Inflammatory macrophage treated with lipopolysaccharide for 1 hour (primary cell): ENCODE results near the gene GPR179.

ENCODE experiments used
- DNase-seq, 2 donors: peaks; one replicate each; pipeline ENCODE4 v3.0.0-alpha.2; 2020 to 2022

The GPR179 gene, protein sequence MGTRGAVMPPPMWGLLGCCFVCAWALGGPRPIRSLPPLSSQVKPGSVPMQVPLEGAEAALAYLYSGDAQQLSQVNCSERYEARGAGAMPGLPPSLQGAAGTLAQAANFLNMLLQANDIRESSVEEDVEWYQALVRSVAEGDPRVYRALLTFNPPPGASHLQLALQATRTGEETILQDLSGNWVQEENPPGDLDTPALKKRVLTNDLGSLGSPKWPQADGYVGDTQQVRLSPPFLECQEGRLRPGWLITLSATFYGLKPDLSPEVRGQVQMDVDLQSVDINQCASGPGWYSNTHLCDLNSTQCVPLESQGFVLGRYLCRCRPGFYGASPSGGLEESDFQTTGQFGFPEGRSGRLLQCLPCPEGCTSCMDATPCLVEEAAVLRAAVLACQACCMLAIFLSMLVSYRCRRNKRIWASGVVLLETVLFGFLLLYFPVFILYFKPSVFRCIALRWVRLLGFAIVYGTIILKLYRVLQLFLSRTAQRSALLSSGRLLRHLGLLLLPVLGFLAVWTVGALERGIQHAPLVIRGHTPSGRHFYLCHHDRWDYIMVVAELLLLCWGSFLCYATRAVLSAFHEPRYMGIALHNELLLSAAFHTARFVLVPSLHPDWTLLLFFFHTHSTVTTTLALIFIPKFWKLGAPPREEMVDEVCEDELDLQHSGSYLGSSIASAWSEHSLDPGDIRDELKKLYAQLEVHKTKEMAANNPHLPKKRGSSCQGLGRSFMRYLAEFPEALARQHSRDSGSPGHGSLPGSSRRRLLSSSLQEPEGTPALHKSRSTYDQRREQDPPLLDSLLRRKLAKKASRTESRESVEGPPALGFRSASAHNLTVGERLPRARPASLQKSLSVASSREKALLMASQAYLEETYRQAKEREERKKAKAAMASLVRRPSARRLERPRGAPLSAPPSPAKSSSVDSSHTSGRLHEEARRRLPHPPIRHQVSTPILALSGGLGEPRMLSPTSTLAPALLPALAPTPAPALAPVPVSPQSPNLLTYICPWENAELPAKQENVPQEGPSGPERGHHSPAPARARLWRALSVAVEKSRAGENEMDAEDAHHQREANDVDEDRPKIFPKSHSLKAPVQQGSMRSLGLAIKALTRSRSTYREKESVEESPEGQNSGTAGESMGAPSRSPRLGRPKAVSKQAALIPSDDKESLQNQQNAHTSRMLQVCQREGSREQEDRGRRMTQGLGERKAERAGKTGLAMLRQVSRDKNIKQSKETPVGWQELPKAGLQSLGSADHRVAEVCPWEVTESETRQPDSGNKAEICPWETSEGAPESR (N-terminal part only)

GRCh38 chr17:38343608-38344419, at the start of gene GPR179:
GPR179 (minus strand) TSS chr17:38343956; CDS start chr17:38343789, 167 bp downstream.
- DNase-seq = no peak

DNA sequence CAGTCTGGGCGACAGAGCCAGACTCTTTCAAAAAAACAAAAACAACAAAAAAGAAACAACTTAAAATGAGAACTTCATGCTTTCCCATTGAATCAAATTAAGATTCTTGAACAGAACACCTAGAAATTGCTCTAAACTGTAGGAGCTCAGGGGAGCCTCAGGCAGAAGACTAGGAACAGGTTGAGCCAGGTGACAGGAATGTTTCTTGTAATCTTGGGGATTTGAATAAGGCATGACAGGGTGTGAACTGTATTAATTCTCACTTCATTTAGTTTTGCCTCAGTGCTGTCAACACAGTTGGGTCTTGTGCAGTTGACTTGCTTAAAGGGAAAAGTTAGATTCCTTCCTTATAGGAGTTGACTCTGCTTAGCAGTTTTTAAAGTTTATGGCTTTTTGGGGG, 35.7 kb upstream of the GPR179 start:
- no peak for DNase-seq

DNA sequence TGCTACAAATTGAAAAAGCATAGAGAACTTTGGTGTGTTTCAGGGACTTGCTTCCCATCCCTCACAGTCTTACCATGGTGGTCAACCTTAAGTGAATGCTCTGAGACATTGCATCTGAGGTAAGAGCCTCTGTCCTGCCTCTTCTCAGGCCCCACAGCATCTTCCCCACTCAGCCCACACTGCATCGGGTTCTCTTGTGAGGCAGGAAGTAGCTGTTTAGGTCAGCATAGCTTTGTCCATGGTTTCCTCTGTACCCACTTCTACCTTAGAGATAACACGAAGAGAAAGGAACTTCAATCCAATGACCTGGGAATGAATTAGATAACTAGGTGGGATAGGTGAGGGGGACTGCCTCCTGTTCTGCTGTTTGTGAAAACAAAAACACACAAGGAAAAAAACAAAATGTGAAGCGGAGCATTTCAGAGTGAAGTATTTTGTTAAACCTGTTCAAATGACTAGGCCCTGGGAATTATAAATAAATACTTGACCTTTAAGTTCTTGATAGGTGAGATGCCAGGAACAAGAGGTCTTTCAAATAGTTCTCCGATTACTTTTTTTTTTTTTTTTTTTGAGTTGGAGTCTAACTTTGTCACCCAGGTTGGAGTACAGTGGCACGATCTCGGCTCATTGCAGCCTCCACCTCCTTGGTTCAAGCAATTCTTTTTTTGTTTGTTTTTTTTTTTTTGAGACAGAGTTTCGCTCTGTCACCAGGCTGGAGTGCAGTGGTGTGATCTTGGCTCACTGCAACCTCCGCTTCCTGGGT, 25.5 kb upstream of the GPR179 start:
- no peak for DNase-seq

- no peak for DNase-seq
These were observed 21.0 kb upstream of the GPR179 start for GRCh38 chr17:38364741-38365140.

- DNase-seq = no peak
These were observed 19.3 kb upstream of the GPR179 start for GRCh38 chr17:38363016-38363415.

DNA sequence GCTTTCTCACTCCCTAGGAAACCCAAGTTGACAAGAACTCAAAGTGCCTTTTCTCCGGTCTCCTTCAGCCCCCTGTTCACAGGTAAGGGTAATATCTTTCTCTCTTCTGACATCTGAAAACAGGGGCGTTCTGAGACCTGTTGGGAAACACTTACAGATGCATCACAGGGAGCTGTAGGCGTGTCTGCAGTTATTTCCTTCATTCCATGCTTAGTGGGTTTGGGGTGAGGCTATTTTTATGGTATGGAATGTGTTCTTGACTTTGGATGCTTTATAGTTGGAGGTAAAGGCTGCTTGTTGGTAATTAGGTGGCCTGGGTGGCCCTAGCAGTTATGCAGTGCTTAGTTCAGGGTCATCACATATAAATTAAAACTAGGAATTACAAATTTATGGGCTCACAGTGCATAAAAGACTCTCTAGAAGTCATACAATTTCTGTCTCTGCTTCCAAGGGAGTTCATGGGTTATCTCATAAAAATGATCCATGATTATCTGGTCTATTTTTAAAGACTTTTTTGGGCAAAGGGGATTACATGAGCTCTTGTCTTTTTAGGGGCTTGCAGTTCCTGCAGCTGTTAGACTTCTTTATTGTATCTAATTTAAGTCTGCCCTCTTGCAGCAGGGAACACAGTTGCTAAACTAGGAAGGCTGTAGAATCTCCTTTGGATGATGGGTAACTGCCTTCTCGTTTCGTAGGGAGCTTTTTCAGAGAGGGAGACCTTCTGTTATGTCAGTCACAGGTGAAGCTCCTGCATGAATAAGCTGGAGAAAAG, 18.1 kb upstream of the GPR179 start:
- DNase-seq = no peak

GRCh38 chr17:38358586-38359513, 15.1 kb upstream of the GPR179 start:
- DNase-seq = no peak

- DNase-seq = no peak
These were observed 13.8 kb upstream of the GPR179 start for GRCh38 chr17:38357486-38358123.

- DNase-seq = no peak
These were observed 11.5 kb upstream of the GPR179 start for GRCh38 chr17:38355251-38355650.

- DNase-seq = no peak
These were observed 10.7 kb upstream of the GPR179 start for GRCh38 chr17:38354466-38354865.

- DNase-seq = no peak
These were observed 9.9 kb upstream of the GPR179 start for GRCh38 chr17:38353668-38354067.

DNA sequence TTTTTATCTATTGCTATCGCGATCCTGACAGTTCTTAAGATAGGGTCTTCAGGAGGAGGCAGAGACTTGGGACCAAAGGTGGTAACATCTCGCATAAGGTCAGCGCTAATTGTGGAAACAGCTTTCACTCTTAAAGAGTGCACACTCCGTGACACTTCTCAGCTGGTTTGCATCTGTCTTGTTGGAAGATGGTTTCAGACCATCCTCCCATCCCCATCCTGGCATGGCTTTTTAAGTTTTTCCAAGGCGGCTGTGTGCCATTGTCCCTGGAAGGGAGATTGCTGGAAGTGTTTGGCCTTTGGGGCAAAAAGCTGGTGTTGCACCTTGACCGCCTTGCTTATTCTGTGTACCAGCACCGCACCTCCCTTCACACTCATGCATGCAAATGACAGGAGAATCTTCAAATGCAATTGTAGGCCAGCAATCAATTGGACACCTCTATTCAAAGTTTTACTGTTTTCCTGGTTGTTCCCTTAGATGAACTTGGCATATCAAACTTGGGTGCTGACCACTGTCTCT, 9.4 kb upstream of the GPR179 start:
- no peak for DNase-seq

GRCh38 chr17:38352245-38353085, 8.7 kb upstream of the GPR179 start:
- peak in 1 of 2 donors; percentile 28 for DNase-seq

- DNase-seq = peak; percentile 77 to 93
These were observed 7.9 kb upstream of the GPR179 start, which contains the start of gene SOCS7 for GRCh38 chr17:38351412-38352222. SOCS7 (plus strand) TSS chr17:38351844; CDS start chr17:38352053, 209 bp downstream.

- no peak for DNase-seq
These were observed 6.3 kb upstream of the GPR179 start for GRCh38 chr17:38350035-38350434.

DNA sequence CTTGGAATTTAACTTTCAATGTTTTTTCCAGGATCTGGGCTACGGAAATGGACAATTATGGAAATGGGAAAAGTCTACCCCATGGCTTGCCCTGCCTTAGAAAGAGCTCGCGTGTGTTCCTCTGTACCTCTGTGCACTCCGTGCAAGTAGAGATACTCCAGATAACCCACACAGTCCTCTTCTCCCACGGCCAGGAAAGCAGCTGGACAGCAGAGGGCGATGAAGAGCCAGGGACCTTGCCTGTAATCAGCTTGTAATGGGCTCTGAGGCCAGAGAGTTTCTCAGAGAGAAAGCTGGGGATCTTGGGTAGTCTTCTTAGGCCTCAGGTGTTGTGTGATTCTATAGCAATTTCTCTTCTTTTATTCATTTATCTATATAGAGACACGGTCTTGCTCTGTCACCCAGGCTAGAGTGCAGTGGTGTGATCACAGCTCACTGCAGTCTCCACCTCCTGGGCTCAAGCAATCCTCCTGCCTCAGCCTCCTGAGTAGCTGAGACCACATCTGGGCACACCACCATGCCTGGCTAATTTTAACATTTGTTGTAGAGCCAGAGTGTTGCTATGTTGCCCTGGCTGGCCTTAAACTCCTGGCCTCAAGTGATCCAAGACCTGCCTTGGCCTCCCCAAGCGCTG, 5.5 kb upstream of the GPR179 start:
- peak; percentile 65 to 94 for DNase-seq
